Measurements from ENCODE around the gene LRRC39. TPM values are rescaled to one million over a fixed set of nuclear protein-coding genes. Genes with fewer than 3 reads are reported as not detected.

LRRC39 gene
- total and polyA plus RNA-seq, 3 donors from 2014 or later, result 2.9 to 15.6 (median 4.6) TPM

GRCh38 chr1:100177295-100178041 lies 588 bp downstream of the LRRC39 start:
- Histone ChIP-seq H3K27me3 (no peaks in the 10 kb centered on the region), H3K27ac (no peak overlapping the region), H3K9me3 (no peaks in the 10 kb centered on the region), H3K4me1 (no peaks in the 10 kb centered on the region), H3K36me3 (ENCODE audit: low read depth, missing control alignments) (no peaks in the 10 kb centered on the region), H3K4me3 (no peak overlapping the region)
- TF ChIP-seq CTCF (IDR thresholded peaks at IDR 0.05) (no peak), POLR2A (IDR thresholded peaks at IDR 0.05) (no peak)
- no peak for DNase-seq
- intact Hi-C loops (cut with DNase I; ENCODE audit: low total_unique reads), result no loop called here
- WGBS, 2 donors, result 87 to 92% methylated on average over 4 of the region's 4 CpGs

GRCh38 chr1:100168051-100168450 lies 10.0 kb downstream of the LRRC39 start:
- Histone ChIP-seq H3K27ac (no peak overlapping the region), H3K27me3 (no peaks in the 10 kb centered on the region), H3K4me1 (no peaks in the 10 kb centered on the region), H3K9me3 (no peaks in the 10 kb centered on the region), H3K4me3 (no peak overlapping the region), H3K36me3 (ENCODE audit: low read depth, missing control alignments) (no peaks in the 10 kb centered on the region)
- intact Hi-C loops (cut with DNase I; ENCODE audit: low total_unique reads), result loop anchor here (10.0 kb wide), 1 partner anchor 363 kb away; no protein-coding TSS in a partner anchor
- DNase-seq, result no peak
- 91 to 96% methylated on average over 2 of the region's 2 CpGs for WGBS, 2 donors
- TF ChIP-seq CTCF (IDR thresholded peaks at IDR 0.05) (no peak), POLR2A (IDR thresholded peaks at IDR 0.05) (no peak)

- Histone ChIP-seq H3K27ac (no peak overlapping the region), H3K9me3 (no peaks in the 10 kb centered on the region), H3K36me3 (ENCODE audit: low read depth, missing control alignments) (no peaks in the 10 kb centered on the region), H3K27me3 (no peaks in the 10 kb centered on the region), H3K4me3 (no peak overlapping the region), H3K4me1 (no peaks in the 10 kb centered on the region)
- WGBS, 2 donors, result 73 to 80% methylated on average over 5 of the region's 5 CpGs
- no peak for DNase-seq
- no peak for TF ChIP-seq POLR2A (IDR thresholded peaks at IDR 0.05)
- no peak for TF ChIP-seq CTCF (IDR thresholded peaks at IDR 0.05)
- intact Hi-C loops (cut with DNase I; ENCODE audit: low total_unique reads), result loop anchor here (10.0 kb wide), 1 partner anchor 360 kb away; no protein-coding TSS in a partner anchor
These were observed 13.4 kb downstream of the LRRC39 start for GRCh38 chr1:100164702-100165101.

- DNase-seq, result no peak
- Histone ChIP-seq H3K4me1 (no peaks in the 10 kb centered on the region), H3K36me3 (ENCODE audit: low read depth, missing control alignments) (no peaks in the 10 kb centered on the region), H3K27ac (no peak overlapping the region), H3K4me3 (no peak overlapping the region), H3K27me3 (no peaks in the 10 kb centered on the region), H3K9me3 (no peaks in the 10 kb centered on the region)
- 28 to 32% methylated on average over 2 of the region's 2 CpGs for whole genome bisulfite sequencing, 2 donors
- intact Hi-C loops (cut with DNase I; ENCODE audit: low total_unique reads), result loop anchor here (10.0 kb wide), 1 partner anchor 359 kb away; no protein-coding TSS in a partner anchor
- TF ChIP-seq CTCF (IDR thresholded peaks at IDR 0.05), result no peak
- TF ChIP-seq POLR2A (IDR thresholded peaks at IDR 0.05), result no peak
These were observed 13.8 kb downstream of the LRRC39 start for GRCh38 chr1:100164216-100164615.

- DNase-seq, result no peak
These were observed 15.2 kb downstream of the LRRC39 start for GRCh38 chr1:100162881-100163280.

More at GRCh38 chr1:100162881-100163280, 15.2 kb downstream of the LRRC39 start:
- no peaks in the 10 kb centered on the region for H3K27me3 ChIP-seq
- H3K27ac ChIP-seq, result no peak overlapping the region
- H3K36me3 ChIP-seq (ENCODE audit: low read depth, missing control alignments), result no peaks in the 10 kb centered on the region
- intact Hi-C loops (cut with DNase I; ENCODE audit: low total_unique reads), result loop anchor here (10.0 kb wide), 1 partner anchor 358 kb away; no protein-coding TSS in a partner anchor
- no peaks in the 10 kb centered on the region for H3K4me1 ChIP-seq
- TF ChIP-seq CTCF (IDR thresholded peaks at IDR 0.05) (no peak), POLR2A (IDR thresholded peaks at IDR 0.05) (no peak)
- H3K9me3 ChIP-seq, result no peaks in the 10 kb centered on the region
- H3K4me3 ChIP-seq, result no peak overlapping the region

Data from testis (tissue), 3 donors.